Measurements from ENCODE around the gene ITPR1. TPM values are rescaled to one million over a fixed set of nuclear protein-coding genes. Genes with fewer than 3 reads are reported as not detected.

ITPR1 gene
- total and polyA plus RNA-seq, 2 experiments from 2014 or later: 6.8 to 21.0 TPM

DNA sequence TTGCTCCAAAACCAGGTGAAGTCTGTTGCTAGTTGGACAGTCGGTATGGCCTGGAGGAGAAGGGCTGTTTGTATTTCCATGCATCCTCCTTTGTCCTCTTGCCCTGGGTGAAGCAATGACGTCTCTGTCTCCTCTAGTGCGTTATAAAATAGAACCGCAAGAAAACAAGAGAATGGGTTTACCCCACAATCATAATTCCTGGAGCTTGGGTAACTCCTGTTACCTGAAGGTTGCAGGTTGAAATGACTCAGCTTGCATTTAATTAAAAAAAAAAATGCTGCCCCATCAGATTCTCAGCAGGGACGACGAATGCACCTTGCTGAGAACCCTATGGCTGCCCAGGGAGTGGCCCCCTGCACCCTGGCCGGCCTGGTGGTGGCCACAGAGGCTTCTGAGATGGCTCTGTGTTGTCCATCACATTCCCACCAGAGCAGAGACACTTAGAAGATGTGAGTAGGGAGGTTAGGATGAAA is 257.9 kb downstream of the ITPR1 start:
- ATAC-seq (no peak), DNase-seq (ENCODE audit: low spot score) (no peak)
- peaks cover 7% of the 10 kb centered on the region; the same call in 1 of the 2 replicates for H3K4me1 ChIP-seq (ENCODE audit: insufficient read depth)
- Mint-ChIP-seq H3K36me3 (ENCODE audit: low read depth) (no peaks in the 10 kb centered on the region), H3K27me3 (ENCODE audit: insufficient read depth, low read depth, poor library complexity) (no peaks in the 10 kb centered on the region), H3K4me1 (peaks cover 17% of the 10 kb centered on the region), H3K4me3 (no peak overlapping the region), H3K27ac (0 out of 2 replicates have a peak overlapping the region, but pooled peaks have one; percentile 50), H3K9me3 (no peaks in the 10 kb centered on the region)
- H3K27me3 ChIP-seq (ENCODE audit: insufficient read depth): no peaks in the 10 kb centered on the region
- no peaks in the 10 kb centered on the region for H3K36me3 ChIP-seq (ENCODE audit: insufficient read depth)
- H3F3A ChIP-seq (replicated peaks; ENCODE audit: low read depth): no peaks in the 10 kb centered on the region
- no peak overlapping the region for H3K4me2 ChIP-seq
- TF ChIP-seq EZH2phosphoT487 (IDR thresholded peaks at IDR 0.05; ENCODE audit: unreplicated experiment): no peak
- TF ChIP-seq, protein P1, sequence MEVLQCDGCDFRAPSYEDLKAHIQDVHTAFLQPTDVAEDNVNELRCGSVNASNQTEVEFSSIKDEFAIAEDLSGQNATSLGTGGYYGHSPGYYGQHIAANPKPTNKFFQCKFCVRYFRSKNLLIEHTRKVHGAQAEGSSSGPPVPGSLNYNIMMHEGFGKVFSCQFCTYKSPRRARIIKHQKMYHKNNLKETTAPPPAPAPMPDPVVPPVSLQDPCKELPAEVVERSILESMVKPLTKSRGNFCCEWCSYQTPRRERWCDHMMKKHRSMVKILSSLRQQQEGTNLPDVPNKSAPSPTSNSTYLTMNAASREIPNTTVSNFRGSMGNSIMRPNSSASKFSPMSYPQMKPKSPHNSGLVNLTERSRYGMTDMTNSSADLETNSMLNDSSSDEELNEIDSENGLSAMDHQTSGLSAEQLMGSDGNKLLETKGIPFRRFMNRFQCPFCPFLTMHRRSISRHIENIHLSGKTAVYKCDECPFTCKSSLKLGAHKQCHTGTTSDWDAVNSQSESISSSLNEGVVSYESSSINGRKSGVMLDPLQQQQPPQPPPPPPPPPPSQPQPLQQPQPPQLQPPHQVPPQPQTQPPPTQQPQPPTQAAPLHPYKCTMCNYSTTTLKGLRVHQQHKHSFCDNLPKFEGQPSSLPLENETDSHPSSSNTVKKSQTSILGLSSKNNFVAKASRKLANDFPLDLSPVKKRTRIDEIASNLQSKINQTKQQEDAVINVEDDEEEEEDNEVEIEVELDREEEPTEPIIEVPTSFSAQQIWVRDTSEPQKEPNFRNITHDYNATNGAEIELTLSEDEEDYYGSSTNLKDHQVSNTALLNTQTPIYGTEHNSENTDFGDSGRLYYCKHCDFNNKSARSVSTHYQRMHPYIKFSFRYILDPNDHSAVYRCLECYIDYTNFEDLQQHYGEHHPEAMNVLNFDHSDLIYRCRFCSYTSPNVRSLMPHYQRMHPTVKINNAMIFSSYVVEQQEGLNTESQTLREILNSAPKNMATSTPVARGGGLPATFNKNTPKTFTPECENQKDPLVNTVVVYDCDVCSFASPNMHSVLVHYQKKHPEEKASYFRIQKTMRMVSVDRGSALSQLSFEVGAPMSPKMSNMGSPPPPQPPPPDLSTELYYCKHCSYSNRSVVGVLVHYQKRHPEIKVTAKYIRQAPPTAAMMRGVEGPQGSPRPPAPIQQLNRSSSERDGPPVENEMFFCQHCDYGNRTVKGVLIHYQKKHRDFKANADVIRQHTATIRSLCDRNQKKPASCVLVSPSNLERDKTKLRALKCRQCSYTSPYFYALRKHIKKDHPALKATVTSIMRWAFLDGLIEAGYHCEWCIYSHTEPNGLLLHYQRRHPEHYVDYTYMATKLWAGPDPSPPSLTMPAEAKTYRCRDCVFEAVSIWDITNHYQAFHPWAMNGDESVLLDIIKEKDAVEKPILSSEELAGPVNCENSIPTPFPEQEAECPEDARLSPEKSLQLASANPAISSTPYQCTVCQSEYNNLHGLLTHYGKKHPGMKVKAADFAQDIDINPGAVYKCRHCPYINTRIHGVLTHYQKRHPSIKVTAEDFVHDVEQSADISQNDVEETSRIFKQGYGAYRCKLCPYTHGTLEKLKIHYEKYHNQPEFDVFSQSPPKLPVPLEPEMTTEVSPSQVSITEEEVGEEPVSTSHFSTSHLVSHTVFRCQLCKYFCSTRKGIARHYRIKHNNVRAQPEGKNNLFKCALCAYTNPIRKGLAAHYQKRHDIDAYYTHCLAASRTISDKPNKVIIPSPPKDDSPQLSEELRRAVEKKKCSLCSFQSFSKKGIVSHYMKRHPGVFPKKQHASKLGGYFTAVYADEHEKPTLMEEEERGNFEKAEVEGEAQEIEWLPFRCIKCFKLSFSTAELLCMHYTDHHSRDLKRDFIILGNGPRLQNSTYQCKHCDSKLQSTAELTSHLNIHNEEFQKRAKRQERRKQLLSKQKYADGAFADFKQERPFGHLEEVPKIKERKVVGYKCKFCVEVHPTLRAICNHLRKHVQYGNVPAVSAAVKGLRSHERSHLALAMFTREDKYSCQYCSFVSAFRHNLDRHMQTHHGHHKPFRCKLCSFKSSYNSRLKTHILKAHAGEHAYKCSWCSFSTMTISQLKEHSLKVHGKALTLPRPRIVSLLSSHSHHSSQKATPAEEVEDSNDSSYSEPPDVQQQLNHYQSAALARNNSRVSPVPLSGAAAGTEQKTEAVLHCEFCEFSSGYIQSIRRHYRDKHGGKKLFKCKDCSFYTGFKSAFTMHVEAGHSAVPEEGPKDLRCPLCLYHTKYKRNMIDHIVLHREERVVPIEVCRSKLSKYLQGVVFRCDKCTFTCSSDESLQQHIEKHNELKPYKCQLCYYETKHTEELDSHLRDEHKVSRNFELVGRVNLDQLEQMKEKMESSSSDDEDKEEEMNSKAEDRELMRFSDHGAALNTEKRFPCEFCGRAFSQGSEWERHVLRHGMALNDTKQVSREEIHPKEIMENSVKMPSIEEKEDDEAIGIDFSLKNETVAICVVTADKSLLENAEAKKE (CRISPR knock-in tag; IDR thresholded peaks at IDR 0.05): no peak
- TF ChIP-seq CREB1 (CRISPR knock-in tag; IDR thresholded peaks at IDR 0.05; ENCODE audit: low read depth): no peak
- no peak for TF ChIP-seq POLR2AphosphoS5 (IDR thresholded peaks at IDR 0.05; ENCODE audit: low read depth)
- TF ChIP-seq, protein P2, sequence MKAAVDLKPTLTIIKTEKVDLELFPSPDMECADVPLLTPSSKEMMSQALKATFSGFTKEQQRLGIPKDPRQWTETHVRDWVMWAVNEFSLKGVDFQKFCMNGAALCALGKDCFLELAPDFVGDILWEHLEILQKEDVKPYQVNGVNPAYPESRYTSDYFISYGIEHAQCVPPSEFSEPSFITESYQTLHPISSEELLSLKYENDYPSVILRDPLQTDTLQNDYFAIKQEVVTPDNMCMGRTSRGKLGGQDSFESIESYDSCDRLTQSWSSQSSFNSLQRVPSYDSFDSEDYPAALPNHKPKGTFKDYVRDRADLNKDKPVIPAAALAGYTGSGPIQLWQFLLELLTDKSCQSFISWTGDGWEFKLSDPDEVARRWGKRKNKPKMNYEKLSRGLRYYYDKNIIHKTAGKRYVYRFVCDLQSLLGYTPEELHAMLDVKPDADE (IDR thresholded peaks at IDR 0.05): no peak
- TF ChIP-seq ZNF331 (CRISPR knock-in tag; IDR thresholded peaks at IDR 0.05; ENCODE audit: low read depth): no peak
- TF ChIP-seq, protein P3, sequence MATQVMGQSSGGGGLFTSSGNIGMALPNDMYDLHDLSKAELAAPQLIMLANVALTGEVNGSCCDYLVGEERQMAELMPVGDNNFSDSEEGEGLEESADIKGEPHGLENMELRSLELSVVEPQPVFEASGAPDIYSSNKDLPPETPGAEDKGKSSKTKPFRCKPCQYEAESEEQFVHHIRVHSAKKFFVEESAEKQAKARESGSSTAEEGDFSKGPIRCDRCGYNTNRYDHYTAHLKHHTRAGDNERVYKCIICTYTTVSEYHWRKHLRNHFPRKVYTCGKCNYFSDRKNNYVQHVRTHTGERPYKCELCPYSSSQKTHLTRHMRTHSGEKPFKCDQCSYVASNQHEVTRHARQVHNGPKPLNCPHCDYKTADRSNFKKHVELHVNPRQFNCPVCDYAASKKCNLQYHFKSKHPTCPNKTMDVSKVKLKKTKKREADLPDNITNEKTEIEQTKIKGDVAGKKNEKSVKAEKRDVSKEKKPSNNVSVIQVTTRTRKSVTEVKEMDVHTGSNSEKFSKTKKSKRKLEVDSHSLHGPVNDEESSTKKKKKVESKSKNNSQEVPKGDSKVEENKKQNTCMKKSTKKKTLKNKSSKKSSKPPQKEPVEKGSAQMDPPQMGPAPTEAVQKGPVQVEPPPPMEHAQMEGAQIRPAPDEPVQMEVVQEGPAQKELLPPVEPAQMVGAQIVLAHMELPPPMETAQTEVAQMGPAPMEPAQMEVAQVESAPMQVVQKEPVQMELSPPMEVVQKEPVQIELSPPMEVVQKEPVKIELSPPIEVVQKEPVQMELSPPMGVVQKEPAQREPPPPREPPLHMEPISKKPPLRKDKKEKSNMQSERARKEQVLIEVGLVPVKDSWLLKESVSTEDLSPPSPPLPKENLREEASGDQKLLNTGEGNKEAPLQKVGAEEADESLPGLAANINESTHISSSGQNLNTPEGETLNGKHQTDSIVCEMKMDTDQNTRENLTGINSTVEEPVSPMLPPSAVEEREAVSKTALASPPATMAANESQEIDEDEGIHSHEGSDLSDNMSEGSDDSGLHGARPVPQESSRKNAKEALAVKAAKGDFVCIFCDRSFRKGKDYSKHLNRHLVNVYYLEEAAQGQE (IDR thresholded peaks at IDR 0.05; ENCODE audit: unreplicated experiment): no peak
- TF ChIP-seq JUNB (IDR thresholded peaks at IDR 0.05; ENCODE audit: unreplicated experiment): no peak
- TF ChIP-seq, protein P4, sequence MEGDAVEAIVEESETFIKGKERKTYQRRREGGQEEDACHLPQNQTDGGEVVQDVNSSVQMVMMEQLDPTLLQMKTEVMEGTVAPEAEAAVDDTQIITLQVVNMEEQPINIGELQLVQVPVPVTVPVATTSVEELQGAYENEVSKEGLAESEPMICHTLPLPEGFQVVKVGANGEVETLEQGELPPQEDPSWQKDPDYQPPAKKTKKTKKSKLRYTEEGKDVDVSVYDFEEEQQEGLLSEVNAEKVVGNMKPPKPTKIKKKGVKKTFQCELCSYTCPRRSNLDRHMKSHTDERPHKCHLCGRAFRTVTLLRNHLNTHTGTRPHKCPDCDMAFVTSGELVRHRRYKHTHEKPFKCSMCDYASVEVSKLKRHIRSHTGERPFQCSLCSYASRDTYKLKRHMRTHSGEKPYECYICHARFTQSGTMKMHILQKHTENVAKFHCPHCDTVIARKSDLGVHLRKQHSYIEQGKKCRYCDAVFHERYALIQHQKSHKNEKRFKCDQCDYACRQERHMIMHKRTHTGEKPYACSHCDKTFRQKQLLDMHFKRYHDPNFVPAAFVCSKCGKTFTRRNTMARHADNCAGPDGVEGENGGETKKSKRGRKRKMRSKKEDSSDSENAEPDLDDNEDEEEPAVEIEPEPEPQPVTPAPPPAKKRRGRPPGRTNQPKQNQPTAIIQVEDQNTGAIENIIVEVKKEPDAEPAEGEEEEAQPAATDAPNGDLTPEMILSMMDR (conservative IDR thresholded peaks at IDR 0.05; ENCODE audit: low read depth in 2 of 2): no peak
- no peak for TF ChIP-seq ZNF114 (CRISPR knock-in tag; IDR thresholded peaks at IDR 0.05)
- no peak for TF ChIP-seq STAT1 (IDR thresholded peaks at IDR 0.05; ENCODE audit: unreplicated experiment)
- TF ChIP-seq EZH2 (IDR thresholded peaks at IDR 0.05; ENCODE audit: low read depth, unreplicated experiment): no peak
- TF ChIP-seq NANOG (IDR thresholded peaks at IDR 0.05; ENCODE audit: borderline replicate concordance): no peak
- H3K9me2 ChIP-seq (ENCODE audit: insufficient read depth): no peaks in the 10 kb centered on the region
- no peak overlapping the region for H3K4me3 ChIP-seq
- H3K27ac ChIP-seq (ENCODE audit: low read depth): no peak overlapping the region
- H3K79me2 ChIP-seq (replicated peaks; ENCODE audit: insufficient read depth): no peaks in the 10 kb centered on the region
- no peaks in the 10 kb centered on the region for H4K20me1 ChIP-seq (replicated peaks; ENCODE audit: insufficient read depth)
- H2AFZ ChIP-seq: no peak overlapping the region

Measured in GM23338 (cell line).